GM10847 (cell line): ENCODE results near the gene NSDHL.

Experiments used
- POLR2A ChIP-seq: IDR thresholded peaks from 2 replicates; pipeline ENCODE4 v1.6.1; 2011; ENCODE audit not compliant: insufficient read length; ENCODE audit errors: extremely low read depth

The NSDHL gene

GRCh38 chrX:152915541-152916241 lies 84.8 kb downstream of the NSDHL start:
- no peak for TF ChIP-seq POLR2A

GRCh38 chrX:152917656-152918579 lies 87.1 kb downstream of the NSDHL start:
- no peak for TF ChIP-seq POLR2A

GRCh38 chrX:152918707-152919106 lies 87.8 kb downstream of the NSDHL start:
- no peak for TF ChIP-seq POLR2A
